ENCODE measurements around the gene POLR2E.
"Not testable (repeated sequence)": the region's sequence is repeated elsewhere in the genome, so short reads cannot be mapped to it uniquely, and the experiment has no call there.

POLR2E gene

DNA sequence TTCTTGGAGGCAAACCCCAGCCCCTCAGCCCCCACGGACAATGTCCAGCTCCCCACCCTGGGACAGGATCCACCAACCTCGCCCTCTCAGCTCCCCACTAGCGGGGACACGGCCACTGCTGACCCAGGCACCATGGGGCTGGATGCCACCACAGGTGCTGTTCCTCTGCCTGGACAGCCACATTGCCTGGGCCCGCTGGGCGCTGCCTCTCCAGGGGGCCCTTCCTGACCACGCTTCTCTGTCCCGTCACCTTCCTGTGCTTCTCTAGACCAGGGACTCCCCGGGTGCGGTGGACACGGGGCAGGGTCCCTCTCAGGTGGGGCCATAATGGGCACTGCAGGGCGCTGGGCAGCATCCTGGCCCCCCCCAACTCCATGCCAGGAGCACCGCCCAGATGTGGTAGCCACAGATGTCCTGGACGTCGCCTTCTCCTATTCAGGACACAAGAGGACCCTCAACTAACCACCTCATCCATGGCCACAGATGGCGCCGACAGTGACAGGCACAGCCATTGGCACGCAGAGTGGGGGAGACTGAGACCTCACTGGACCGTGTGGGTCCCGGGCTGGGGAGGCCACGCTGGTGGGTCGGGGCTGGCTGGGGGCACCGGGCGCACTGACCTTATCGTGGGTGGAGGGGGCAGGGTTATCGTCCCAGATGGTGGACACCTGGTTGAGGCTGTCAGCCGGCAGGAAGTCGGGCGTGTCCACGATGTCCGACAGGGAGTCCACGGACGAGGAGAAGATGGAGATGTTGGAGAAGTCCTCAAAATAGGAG lies 32.0 kb upstream of the POLR2E start:
- no peak for DNase-seq (ENCODE audit: low read depth in 2 of 2)

DNA sequence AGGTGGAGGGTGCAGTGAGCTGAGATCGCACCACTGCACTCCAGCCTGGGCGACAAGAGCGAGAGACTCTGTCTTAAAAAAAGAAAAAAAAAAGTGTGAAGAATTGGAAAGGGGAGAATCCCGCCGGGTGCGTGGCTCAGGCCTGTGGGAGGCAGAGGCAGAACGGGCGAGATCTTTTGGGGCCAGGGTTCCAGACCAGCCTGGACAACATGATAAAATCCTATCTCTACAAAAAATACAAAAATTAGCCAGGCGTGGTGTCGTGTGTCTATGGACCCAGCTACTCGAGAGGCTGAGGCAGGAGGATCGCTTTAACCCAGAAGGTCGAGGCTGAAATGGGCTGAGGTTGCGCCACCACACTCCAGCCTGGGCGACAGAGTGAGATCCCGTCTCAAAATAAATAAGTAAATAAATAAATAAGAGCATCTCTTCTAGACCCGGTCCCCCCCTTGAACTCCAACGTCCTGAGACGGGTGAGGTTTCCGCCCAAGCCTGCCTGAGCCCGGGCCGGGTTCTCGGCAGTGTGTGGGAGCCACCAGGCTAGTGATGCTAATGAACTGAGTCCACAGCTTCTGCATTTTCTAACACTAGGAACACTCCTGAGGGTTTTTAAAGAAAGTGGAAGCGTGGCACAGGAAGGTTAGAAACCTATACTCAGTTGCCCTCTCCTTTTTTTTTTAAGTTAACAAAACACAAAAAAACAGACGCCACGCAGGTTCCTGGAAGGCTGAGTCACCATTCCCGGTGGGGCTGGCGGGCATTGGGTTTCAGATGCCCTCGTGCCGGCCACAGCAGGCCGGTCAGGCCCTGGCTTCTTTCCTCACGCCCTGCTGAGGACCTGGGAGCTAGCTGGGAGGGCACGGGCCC lies 30.7 kb upstream of the POLR2E start:
- DNase-seq (ENCODE audit: low read depth in 2 of 2) = no peak

DNA sequence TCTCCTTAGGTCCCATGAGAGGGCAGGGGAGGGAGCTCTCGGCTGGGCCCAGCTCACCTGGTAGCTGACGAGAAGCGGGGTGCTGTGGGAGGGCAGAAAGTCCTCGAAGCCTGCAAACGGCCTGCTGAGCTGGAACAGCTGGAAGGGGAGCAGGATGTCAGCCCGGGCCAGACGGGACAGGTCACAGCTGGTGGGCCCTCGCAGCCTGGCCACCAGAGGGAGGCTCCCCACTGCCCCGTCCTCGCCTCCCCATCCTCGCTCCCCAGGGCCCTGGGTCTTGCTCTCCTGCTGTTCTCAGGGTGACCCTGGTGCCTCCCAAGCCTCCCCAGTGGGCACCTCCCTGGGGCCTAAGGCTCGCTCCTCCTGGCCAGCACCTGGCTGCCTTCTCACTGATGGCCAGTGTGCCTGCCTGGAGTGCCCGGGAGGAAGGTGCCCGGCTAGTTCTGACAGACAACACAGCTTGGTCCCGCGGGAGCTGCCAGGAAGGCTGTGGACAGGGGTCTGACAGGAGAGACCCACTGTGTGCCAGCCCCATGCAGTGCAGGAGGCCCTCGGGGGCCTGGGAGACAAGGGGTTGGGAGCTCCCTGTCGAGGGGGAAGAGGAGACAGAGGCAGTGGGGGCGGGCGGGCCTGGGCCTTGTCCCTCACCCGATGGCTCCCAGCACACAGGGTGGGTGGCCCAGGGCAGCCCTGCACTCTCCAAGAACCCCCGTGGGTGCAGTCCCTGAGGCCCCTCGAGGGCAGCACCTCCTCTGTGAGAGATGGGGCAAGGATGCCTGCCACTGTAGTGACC lies 28.9 kb upstream of the POLR2E start:
- no peak for DNase-seq (ENCODE audit: low read depth in 2 of 2)

DNA sequence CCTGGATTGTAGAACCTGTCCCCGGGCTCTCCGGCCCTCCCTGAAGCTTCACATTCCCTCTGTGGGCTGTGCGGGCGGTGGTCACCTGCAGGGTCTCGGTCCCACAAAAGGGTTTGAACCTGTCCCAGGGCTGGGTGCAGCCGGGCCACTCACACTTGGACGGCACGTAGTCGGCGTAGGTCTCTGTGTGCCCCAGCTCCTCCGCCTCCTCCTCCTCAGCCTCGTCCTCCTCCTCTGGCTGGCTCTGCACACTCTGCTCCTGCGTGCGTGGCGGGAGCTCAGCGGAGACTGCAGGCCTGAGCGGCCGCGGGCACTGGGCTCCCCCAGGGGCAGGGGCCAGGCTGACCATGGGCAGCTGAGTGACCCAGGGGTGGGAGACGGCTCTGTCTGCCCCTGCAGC lies 28.2 kb upstream of the POLR2E start:
- DNase-seq (ENCODE audit: low read depth in 2 of 2) = no peak

DNA sequence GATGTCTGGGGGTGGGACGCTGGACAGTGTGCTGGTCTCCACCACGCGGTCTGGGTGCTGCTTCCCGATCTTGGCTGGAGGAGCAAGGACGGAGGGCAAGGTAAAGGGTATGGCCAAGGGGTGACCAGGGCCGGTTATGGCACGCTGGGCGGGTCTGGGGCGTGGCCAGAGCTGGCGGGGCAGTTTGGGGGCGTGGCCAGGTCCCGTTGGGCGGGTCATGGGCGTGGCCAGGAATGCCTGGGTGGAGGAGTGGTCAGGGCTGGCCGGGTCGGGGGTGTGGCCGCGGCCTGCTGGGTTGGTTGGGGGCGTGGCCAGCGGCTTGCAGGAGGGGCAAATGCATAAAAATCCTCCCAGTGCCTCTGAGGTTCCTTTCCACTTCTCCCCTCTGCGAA lies 27.8 kb upstream of the POLR2E start:
- DNase-seq (ENCODE audit: low read depth in 2 of 2) = no peak

DNA sequence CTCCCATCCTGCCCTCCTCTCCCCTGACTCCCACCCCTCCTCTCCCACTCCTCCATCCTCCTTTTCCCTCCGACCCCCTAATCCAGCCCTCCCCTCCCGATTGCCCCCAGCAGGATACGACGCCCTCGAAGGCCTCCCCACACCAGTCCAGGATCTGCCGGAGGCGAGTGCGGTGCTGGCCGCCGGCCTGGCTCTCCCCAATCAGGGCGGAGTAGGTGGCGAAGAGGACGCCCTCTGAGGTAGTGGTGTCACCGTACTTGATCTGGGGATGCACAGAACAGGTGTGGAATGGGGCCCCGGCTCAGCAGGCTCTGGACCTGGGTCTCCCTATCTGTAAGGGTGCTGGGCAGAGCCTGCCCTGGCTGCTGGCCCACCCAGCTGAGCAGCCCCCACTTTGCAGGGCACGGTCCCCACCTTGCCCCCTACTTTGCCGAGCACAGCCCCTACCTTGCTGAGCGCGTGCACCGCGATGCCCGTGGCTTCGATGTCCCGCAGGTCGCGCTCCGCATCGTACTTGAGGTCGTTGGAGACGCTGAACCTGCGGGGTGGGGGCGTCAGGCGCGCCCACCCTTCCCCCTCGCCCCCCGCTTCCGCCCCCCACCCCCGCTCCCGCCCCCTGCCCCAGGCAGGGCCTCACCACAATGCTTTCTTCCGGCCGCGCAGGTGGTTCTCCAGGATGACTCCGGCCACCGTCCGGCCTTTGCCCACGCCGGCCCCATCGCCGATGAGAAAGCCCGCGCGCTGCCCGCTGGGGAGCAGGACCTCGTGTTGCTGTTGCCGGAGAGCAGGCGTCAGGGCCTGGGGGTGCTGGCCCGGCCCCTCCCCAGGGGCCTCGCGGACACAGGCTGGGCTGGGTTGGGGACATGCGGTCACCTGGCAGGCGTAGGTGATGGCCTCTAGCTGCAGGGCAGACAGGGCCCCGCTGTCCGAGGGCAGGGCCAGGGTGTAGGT lies 27.1 kb upstream of the POLR2E start:
- DNase-seq (ENCODE audit: low read depth in 2 of 2) = no peak

DNA sequence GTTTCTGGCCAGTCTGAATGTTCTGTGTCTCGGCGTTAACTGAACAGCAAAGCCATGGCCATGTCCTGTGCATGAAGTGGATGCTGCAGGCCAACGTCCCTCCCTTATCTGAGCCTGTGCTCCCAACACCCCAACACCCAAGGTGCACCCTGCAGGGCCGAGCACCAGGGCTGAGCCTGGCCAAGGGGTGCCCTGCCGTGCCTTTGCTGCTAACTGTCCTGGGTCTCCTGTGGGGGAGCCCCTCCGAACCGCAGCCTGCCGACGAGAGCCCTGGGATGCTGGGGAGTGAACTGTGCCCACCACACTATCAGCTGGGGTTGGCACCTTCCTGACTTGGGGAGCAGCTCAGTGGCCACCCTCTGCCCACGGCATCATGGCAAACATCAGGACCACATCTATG lies 26.2 kb upstream of the POLR2E start:
- DNase-seq (ENCODE audit: low read depth in 2 of 2) = no peak

DNA sequence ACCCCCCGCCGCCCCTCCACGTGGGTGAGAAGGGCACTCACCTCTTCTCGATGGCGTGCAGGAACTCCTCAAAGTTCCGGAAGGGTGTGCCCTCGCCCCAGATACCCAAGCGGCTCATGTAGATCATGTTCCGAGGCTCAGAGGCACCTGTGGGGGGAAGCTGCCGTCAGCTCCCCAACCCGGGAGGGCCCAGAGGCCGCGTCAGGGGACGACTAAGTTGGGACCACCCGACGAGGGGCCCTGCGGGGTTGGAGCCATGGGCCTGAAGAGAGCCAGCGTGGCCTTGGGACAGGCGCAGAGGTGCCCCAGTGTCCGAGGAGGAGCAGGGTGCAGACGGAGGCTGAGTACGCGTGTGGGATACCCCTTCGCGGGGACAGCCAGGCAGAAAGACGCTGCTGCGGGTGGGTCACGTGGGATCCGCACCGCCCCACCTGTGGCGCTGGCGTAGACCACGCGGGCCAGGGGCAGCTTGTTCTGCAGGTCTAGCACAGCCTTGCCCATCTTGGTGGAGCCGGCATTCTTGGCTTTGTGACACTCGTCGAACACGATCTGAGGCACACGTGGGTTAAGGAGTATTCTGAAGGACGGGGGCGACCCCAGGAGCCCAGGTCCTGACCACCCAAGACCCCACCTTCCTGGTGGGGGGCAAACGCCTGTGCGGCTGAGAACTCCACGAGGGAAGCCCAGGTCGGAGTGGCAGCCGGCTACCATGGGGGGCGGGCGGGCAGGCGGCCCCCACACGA lies 24.5 kb upstream of the POLR2E start:
- no peak for DNase-seq (ENCODE audit: low read depth in 2 of 2)

DNA sequence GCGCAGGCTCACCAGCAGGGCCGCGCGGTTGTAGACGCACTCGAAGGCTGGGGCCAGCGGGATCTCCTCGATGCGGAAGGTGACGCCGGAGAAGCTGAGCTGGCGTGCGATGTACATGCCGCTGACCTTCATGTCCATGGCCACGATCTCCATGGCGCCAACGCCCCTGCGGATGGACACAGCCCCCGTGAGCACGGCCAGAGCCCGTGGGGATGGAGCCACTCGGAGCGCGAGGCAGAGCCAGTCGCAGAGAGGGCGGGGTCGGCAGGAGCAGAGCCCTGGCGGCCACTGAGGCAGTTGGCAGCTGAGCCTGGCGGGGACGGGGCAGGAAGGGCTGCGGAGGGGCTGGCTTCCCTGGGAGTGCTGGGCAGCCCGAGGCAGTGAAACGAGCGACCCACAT lies 23.8 kb upstream of the POLR2E start:
- no peak for DNase-seq (ENCODE audit: low read depth in 2 of 2)

DNA sequence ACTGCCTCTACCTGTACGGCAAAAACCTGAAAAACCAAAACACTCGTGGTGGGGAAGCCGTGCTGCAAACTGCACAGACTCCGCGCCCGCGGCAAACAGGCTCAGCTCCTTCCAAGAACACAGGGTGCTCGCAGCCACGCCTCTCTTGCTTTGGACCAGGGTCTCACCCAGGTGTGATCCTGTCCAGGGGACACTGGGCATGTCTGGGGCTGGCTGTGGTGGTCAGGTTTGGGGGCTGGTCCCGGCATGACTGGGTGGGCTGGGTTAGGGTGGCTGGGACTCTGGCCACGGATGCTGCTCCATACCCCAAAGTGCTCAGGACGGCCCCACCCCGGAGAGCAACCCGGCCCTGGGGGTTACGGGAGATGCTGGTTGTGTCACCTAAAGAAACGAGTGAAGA lies 22.5 kb upstream of the POLR2E start:
- no peak for DNase-seq (ENCODE audit: low read depth in 2 of 2)

DNA sequence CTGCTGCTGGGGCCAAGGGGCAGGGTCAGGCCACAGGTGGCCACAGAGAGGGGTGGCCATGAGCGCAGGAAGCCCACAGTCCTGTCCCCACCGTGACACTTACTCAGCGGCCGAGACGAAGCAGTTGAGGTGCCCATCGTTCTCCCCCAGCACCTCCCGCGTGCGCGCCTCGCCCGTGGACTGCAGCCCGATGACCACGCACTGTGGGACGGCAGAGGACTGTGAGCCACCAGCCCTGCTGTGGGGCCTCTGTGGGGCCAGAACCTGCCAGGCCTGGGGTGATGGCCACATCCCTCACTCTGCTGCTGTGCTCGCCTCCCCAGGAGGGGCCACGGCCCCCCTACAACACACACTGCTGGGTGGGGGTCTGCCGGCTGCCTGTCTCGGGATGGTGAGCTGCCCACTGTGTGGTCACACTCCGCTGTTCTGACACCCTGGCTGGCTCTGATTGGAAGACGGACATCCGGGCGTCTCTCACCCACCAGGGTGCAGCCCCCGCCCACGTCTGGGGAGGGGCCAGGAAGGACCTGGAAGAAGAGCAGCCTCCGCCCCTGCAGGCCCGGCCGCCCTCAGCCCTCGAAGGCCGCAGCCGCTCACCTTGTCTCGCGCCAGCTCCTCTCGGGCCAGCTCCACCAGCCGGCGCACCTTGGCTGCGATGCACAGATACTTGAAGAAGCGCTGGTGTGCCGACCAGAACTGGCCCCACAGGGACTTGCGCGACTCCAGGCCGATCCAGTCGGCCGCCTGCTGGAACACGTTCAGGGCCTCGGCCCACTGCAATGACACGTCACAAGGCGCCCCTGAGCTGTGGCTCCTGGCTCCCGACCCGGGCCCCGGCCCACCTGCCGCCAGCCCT lies 21.8 kb upstream of the POLR2E start:
- no peak for DNase-seq (ENCODE audit: low read depth in 2 of 2)

DNA sequence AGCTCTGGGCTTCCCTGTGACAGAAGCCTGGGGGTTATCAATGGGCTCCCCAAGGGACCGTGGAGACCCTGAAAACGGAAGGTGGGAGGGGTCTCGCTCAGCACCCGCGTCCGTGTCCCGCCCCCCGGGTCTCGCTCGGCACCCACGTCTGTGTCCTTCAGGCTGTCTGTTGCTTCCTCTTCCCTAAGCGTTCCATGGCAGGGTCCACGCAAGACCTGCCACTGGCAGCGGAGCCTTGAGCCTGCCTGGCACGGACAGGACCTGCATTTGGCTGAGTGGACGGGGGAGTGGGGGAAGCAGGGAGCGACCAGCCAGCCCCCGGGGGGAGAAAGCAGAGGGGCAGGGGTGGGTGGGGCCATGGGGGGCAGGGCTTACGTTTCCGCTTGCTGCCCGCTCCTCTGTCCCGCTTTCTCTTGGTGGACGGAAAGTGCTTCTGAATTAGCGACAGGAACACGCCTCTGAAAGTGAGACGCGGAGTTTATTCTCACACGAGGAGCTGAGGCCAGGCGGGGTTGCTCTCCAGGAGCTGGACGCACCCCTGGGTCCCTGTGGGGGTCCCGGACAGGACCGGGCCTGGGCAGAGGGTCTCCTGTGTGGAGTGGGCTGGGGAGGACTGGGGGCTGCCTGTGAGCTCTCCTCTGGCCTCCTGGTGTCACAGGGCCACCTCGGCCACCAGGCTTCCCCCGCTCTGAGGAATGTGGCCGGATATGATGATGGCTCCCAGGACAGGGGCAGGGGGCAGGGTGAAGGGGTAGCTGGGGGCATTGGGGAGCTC lies 20.7 kb upstream of the POLR2E start:
- no peak for DNase-seq (ENCODE audit: low read depth in 2 of 2)

DNA sequence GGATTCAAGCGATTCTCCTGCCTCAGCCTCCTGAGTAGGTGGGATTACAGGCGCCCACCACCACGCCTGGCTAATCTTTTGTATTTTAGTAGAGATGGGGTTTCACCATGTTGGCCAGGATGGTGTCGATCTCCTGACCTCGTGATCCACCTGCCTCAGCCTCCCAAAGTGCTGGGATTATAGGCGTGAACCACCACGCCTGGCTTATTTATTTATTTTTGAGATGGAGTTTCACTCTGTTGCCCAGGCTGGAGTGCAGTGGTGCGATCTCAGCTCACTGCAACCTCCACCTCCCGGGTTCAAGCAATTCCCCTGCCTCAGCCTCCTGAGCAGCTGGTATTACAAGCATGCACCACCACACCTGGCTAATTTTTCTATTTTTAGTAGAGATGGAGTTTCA lies 19.6 kb upstream of the POLR2E start:
- DNase-seq (ENCODE audit: low read depth in 2 of 2) = not testable (repeated sequence)

DNA sequence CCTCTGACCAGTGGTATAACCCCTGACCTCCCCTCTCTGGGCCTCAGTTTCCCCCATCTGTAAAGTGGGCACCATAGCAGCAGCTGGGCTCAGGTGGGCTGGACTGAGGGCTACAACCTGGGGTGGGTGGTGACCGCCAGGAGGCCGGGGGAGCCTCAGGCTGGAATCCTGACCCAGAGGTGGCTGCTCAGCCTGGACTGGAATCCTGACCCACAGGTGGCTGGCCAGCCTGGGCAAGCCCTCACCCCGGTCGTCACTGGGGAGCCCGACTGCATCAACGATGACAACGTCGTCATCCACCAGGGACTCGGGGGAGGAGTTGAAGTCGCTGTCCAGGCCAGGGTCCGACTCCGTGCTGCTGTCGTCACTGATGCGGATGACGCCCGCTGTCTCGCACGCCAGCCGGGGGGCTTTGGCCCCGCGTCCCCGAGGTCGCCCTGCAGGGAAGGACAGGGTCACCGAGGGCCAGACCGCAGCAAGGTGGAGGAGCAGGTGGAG lies 18.9 kb upstream of the POLR2E start:
- DNase-seq (ENCODE audit: low read depth in 2 of 2) = no peak

DNA sequence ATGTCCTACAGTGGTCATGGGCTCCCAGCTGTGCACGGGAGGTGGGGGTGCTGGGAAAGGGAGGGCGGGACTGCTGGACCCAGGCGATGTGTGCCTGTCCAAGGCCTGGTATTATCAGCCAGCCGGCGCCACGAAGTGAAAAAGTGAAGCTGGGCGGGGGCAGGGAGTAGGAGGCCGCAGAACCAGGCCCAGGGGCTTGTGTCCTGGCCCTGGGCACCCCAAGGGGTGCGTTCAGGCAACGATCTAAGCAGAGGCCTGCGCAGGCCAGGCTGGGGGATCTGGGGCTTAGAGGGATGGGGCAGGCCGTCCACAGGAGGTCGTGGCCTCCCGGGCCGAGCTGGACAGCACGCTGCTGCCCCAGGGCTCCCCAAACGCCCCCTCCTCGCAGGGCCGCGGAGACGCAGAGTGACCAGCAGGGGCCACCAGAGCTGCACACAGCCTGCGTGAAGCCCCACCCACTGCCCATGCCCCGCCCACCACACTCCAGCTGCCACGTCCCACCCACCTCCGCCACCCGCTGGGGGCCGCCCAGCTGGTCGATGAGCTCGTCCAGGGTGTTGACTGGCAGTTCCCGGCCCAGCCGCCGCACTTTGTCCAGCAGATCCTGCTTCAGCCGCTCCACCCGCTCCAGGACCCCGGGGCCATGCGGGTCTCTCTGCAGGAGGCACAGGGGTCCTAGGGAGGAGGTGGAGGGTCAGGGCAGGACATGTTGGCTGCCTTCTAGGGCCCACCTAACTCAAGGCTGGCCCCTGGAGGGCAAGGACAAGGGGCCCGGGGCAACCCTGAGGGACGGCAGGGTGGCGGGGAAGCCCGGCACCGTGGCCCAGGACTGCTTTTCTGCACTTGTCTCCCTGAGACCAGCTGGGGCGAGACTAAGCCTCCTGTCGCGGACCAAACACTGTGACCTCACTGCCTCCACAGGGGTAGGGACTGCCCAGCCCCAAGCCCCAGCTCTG lies 18.1 kb upstream of the POLR2E start:
- DNase-seq (ENCODE audit: low read depth in 2 of 2) = peak; percentile 70 to 81

DNA sequence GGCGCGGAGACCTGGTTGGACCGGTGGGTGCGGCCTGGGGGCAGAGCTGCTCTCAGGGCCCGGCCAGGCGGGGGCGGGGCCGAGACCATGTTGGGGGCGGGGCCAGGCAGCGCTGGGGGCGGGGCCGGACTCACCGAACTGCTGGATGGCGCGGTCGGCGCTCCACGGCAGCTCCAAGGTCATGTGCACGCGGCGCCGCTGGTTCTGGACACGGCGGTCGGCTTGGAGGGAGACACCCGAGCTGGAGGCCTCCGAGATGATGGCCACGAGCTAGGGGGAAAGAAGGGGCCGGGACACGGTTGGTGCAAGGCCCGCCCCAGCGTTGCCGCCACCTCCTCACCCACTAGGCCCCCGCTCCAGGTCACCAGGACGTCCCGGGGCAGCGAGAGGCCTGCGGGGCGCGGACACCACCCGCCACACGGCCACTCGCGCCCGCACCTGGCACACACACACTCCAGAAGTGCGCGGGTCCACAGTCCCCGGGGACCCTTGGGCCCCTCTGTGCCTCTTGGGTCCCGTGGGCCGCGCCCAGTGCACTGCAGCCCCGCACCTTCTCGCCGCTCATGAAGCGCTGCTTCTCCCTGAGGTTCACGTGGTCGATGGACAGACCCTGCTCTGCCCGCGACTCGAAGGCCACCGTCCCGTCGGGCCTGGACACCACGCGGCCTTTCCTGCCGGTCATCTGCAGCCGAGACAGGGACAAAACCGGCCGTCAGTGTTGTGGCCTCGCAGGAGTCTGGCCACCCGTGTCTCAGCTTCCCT lies 17.3 kb upstream of the POLR2E start:
- no peak for DNase-seq (ENCODE audit: low read depth in 2 of 2)
